ENCODE measurements around the gene NTHL1.

The NTHL1 gene

DNA sequence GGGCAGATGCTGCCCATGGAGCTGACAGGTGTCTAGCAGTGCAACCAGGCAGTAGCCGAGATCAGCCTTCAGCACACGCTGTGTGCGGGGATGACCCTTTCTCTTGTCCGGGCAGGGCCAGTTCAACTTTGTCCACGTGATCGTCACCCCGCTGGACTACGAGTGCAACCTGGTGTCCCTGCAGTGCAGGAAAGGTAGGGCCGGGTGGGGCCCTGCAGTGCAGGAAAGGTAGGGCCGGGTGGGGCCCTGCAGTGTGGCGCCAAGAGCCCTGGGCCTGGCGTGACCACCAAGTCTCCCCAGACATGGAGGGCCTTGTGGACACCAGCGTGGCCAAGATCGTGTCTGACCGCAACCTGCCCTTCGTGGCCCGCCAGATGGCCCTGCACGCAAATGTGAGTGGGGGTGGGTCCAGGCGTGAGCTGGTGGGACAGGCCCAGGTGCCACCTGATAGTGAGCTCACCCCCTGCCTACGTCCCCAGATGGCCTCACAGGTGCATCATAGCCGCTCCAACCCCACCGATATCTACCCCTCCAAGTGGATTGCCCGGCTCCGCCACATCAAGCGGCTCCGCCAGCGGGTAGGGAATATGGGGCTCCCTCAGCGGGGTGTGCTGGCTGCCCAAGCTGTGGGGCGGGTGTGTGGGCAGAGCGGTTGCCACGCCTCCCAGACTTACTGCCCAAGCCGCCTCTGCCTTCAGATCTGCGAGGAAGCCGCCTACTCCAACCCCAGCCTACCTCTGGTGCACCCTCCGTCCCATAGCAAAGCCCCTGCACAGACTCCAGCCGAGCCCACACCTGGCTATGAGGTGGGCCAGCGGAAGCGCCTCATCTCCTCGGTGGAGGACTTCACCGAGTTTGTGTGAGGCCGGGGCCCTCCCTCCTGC lies 40.4 kb upstream of the NTHL1 start:
- peaks cover 6% of the 10 kb centered on the region for H3K4me1 Mint-ChIP-seq
- DNase-seq (ENCODE audit: low spot score in 2 of 2) = no peak
- peaks cover 5% of the 10 kb centered on the region for H3K36me3 Mint-ChIP-seq
- H3K4me3 Mint-ChIP-seq = no peak overlapping the region
- no peak for ATAC-seq (ENCODE audit: low read depth)
- H3K9me3 Mint-ChIP-seq = no peaks in the 10 kb centered on the region
- H3K27ac Mint-ChIP-seq = peak overlapping the region; percentile 84
- H3K27me3 Mint-ChIP-seq = no peaks in the 10 kb centered on the region

- ATAC-seq (ENCODE audit: low read depth) (peak; percentile 60), DNase-seq (ENCODE audit: low spot score in 2 of 2) (peak; percentile 21 to 45)
- Mint-ChIP-seq H3K36me3 (peaks cover 7% of the 10 kb centered on the region), H3K27me3 (no peaks in the 10 kb centered on the region), H3K4me1 (peaks cover 6% of the 10 kb centered on the region), H3K9me3 (no peaks in the 10 kb centered on the region), H3K27ac (peak overlapping the region; percentile 84), H3K4me3 (peak overlapping the region; percentile 1)
Observed at GRCh38 chr16:2086812-2087747, 39.4 kb upstream of the NTHL1 start.

DNA sequence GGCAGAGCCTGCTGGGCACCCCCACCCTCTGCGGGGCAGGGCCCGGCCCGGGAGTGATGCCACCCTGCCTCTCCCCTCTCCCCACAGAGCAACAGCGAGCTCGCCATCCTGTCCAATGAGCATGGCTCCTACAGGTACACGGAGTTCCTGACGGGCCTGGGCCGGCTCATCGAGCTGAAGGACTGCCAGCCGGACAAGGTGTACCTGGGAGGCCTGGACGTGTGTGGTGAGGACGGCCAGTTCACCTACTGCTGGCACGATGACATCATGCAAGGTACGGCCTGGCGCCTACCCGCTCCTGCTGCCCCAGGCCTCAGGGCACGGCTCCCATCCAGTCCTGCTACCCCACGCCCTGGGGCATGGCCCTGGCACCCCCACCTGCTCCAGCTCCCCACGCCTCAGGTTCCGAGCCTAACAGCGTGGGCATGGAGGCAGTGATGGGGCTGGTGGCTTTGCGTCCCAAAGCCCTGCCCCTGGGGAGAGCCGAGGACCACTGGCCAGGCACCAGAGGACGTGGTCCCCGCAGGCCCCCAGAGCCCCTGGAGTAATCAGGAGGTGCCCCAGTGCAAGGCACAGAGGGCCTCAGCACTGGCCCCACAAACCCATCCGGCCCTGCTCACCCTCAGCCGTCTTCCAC lies 38.6 kb upstream of the NTHL1 start:
- Mint-ChIP-seq H3K4me1 (peaks cover 6% of the 10 kb centered on the region), H3K4me3 (no peak overlapping the region), H3K36me3 (peaks cover 7% of the 10 kb centered on the region), H3K27me3 (no peaks in the 10 kb centered on the region), H3K27ac (peak overlapping the region; percentile 31), H3K9me3 (no peaks in the 10 kb centered on the region)
- no peak for ATAC-seq (ENCODE audit: low read depth)
- no peak for DNase-seq (ENCODE audit: low spot score in 2 of 2)

DNA sequence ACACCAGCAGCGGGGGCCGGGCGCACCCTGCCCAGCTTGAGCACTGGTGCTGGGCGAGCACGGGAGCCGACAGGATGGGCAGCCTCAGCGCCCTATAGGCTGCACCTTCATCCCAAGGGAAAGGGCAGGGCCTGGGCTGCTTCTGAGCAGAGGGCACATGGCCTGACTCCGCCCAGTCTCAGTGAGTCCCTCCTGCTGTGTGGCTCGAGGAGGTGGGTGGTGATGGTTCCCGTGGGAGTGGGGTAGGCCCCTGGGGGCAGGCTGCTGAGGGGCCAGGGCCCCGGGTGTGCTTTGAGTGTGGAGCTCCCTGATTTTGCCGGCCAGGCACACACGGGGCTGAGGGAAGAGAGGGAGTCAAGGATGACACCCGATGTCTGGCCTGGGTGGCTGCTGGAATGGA lies 38.0 kb upstream of the NTHL1 start:
- Mint-ChIP-seq H3K4me1 (peaks cover 6% of the 10 kb centered on the region), H3K9me3 (no peaks in the 10 kb centered on the region), H3K4me3 (no peak overlapping the region), H3K27ac (peak overlapping the region; percentile 31), H3K27me3 (no peaks in the 10 kb centered on the region), H3K36me3 (peaks cover 7% of the 10 kb centered on the region)
- ATAC-seq (ENCODE audit: low read depth) (no peak), DNase-seq (ENCODE audit: low spot score in 2 of 2) (no peak)

- Mint-ChIP-seq H3K36me3 (peaks cover 7% of the 10 kb centered on the region), H3K27ac (peak overlapping the region; percentile 47), H3K9me3 (no peaks in the 10 kb centered on the region), H3K27me3 (no peaks in the 10 kb centered on the region), H3K4me3 (no peak overlapping the region), H3K4me1 (peaks cover 6% of the 10 kb centered on the region)
- ATAC-seq (ENCODE audit: low read depth) = no peak
- no peak for DNase-seq (ENCODE audit: low spot score in 2 of 2)
Observed at GRCh38 chr16:2084895-2085625, 37.4 kb upstream of the NTHL1 start.

DNA sequence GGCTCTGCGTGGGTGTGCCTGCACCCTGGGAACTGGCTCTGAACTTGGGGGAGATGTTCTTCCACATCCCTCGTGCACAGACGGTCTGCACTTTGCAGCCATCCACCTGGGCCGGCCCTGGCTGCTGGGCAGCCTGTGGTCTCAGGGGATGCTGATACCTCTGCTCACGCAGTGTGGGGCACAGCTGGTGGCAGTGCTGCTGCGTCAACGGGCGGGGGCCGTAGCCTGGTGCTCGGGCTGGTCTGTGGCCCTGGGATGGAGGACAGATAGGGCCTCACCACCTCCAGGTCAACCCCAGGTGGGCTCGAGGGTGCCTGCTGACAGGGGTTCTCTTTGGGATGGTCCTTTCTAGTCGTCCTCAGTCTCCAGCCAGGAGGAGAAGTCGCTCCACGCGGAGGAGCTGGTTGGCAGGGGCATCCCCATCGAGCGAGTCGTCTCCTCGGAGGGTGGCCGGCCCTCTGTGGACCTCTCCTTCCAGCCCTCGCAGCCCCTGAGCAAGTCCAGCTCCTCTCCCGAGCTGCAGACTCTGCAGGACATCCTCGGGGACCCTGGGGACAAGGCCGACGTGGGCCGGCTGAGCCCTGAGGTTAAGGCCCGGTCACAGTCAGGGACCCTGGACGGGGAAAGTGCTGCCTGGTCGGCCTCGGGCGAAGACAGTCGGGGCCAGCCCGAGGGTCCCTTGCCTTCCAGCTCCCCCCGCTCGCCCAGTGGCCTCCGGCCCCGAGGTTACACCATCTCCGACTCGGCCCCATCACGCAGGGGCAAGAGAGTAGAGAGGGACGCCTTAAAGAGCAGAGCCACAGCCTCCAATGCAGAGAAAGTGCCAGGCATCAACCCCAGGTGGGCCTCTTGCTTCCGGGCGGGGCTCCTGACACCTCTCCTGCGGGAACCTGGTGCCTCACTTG lies 36.5 kb upstream of the NTHL1 start:
- H3K36me3 Mint-ChIP-seq = peaks cover 6% of the 10 kb centered on the region
- no peaks in the 10 kb centered on the region for H3K9me3 Mint-ChIP-seq
- H3K27ac Mint-ChIP-seq = no peak overlapping the region
- H3K27me3 Mint-ChIP-seq = no peaks in the 10 kb centered on the region
- H3K4me1 Mint-ChIP-seq = peaks cover 6% of the 10 kb centered on the region
- ATAC-seq (ENCODE audit: low read depth) (no peak), DNase-seq (ENCODE audit: low spot score in 2 of 2) (no peak)
- H3K4me3 Mint-ChIP-seq = no peak overlapping the region

DNA sequence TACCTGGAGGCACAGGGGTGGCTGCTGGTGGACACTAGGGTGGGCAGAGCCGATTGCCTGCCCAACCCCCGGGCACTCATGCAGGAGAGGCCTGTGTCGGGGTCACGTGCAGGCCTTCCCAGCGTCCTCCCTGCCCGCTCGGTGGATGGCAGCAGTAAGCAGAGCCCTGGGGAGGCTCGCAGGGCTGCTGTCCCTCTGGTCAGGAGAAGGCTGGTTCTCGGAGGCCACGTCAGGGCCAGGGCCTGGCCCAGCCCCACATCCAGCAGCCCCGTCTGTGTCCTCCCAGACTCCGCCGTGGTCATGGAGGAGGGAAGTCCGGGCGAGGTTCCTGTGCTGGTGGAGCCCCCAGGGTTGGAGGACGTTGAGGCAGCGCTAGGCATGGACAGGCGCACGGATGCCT lies 35.8 kb upstream of the NTHL1 start:
- DNase-seq (ENCODE audit: low spot score in 2 of 2) = no peak
- Mint-ChIP-seq H3K4me1 (peaks cover 6% of the 10 kb centered on the region), H3K4me3 (no peak overlapping the region), H3K27me3 (no peaks in the 10 kb centered on the region), H3K36me3 (peaks cover 6% of the 10 kb centered on the region), H3K9me3 (no peaks in the 10 kb centered on the region), H3K27ac (no peak overlapping the region)
- no peak for ATAC-seq (ENCODE audit: low read depth)

DNA sequence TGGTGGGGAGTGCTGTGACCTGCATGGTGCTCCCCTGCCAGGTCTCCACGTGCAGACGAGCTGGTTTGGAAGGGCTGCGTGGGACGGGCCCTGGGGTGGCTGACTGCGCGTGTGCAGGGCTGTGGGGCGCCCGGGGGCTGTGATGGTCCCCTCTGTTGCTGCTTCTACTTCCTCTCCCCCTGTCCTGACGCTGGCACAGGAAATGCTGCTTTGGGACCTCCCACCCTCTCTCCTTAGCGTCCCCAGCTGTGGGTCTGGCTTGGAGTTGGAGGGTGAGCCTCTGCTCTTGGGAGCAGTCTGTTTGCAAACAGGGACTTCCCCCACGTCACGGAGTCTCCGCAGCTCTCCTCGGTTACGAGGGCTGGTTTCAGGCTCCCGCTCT lies 35.3 kb upstream of the NTHL1 start:
- H3K4me1 Mint-ChIP-seq = peaks cover 6% of the 10 kb centered on the region
- H3K4me3 Mint-ChIP-seq = no peak overlapping the region
- DNase-seq (ENCODE audit: low spot score in 2 of 2) (no peak), ATAC-seq (ENCODE audit: low read depth) (no peak)
- H3K27me3 Mint-ChIP-seq = no peaks in the 10 kb centered on the region
- H3K36me3 Mint-ChIP-seq = peaks cover 6% of the 10 kb centered on the region
- no peak overlapping the region for H3K27ac Mint-ChIP-seq
- no peaks in the 10 kb centered on the region for H3K9me3 Mint-ChIP-seq

GRCh38 chr16:2082171-2082982 lies 34.7 kb upstream of the NTHL1 start:
- Mint-ChIP-seq H3K9me3 (no peaks in the 10 kb centered on the region), H3K27me3 (no peaks in the 10 kb centered on the region), H3K36me3 (peaks cover 7% of the 10 kb centered on the region), H3K4me3 (no peak overlapping the region), H3K27ac (no peak overlapping the region), H3K4me1 (peaks cover 6% of the 10 kb centered on the region)
- DNase-seq (ENCODE audit: low spot score in 2 of 2) (no peak), ATAC-seq (ENCODE audit: low read depth) (no peak)

GRCh38 chr16:2081201-2082084 lies 33.8 kb upstream of the NTHL1 start:
- no peaks in the 10 kb centered on the region for H3K9me3 Mint-ChIP-seq
- H3K27me3 Mint-ChIP-seq = no peaks in the 10 kb centered on the region
- peaks cover 8% of the 10 kb centered on the region for H3K36me3 Mint-ChIP-seq
- peaks cover 2% of the 10 kb centered on the region for H3K4me1 Mint-ChIP-seq
- no peak for DNase-seq (ENCODE audit: low spot score in 2 of 2)
- H3K27ac Mint-ChIP-seq = no peak overlapping the region
- H3K4me3 Mint-ChIP-seq = no peak overlapping the region
- ATAC-seq (ENCODE audit: low read depth) = no peak

GRCh38 chr16:2079991-2080390 lies 32.4 kb upstream of the NTHL1 start:
- Mint-ChIP-seq H3K27ac (no peak overlapping the region), H3K4me1 (no peaks in the 10 kb centered on the region), H3K36me3 (peaks cover 12% of the 10 kb centered on the region), H3K27me3 (no peaks in the 10 kb centered on the region), H3K4me3 (no peak overlapping the region), H3K9me3 (no peaks in the 10 kb centered on the region)
- no peak for DNase-seq (ENCODE audit: low spot score in 2 of 2)
- no peak for ATAC-seq (ENCODE audit: low read depth)
